Ectodermal cell (in vitro differentiated cells): ENCODE measurements around the gene MSRB2.
"Not testable (repeated sequence)": the region's sequence is repeated elsewhere in the genome, so short reads cannot be mapped to it uniquely, and the experiment has no call there.

Experiments used
- H3K27ac ChIP-seq: 2 replicates; pipeline ENCODE4 v1.7.0; 2013; ENCODE audit warnings: mild to moderate bottlenecking, low read depth, low read length; ENCODE audit not compliant: insufficient read depth, poor library complexity, severe bottlenecking
- H3K27me3 ChIP-seq: 2 replicates; pipeline ENCODE4 v1.7.0; 2013; ENCODE audit warnings: mild to moderate bottlenecking, low read length; ENCODE audit not compliant: insufficient read depth, control insufficient read depth, poor library complexity, severe bottlenecking
- H3K36me3 ChIP-seq: one replicate; pipeline ENCODE4 v1.7.0; 2013; ENCODE audit warnings: low read length; ENCODE audit not compliant: control insufficient read depth, insufficient read depth
- H3K4me1 ChIP-seq: one replicate; pipeline ENCODE4 v1.7.0; 2013; ENCODE audit warnings: low read length; ENCODE audit not compliant: control insufficient read depth, insufficient read depth
- H3K4me3 ChIP-seq: 2 replicates; pipeline ENCODE4 v1.7.0; 2013; ENCODE audit warnings: low read depth, low read length, control low read depth; ENCODE audit not compliant: insufficient read depth
- H3K9me3 ChIP-seq: 2 replicates; pipeline ENCODE4 v1.7.0; 2013; ENCODE audit warnings: mild to moderate bottlenecking, low read length, moderate library complexity; ENCODE audit not compliant: control insufficient read depth
- WGBS, 2 experiments: methylation state at CpG; one replicate each; pipeline ENCODE4 v1.1.7; 2013; ENCODE audit warnings: missing lambda C conversion rate in 2 of 2; 5-methylcytosine and 5-hydroxymethylcytosine counted together

MSRB2 gene

GRCh38 chr10:23060918-23061317 lies 34.5 kb upstream of the MSRB2 start:
- Histone ChIP-seq H3K36me3 (no peaks in the 10 kb centered on the region), H3K4me3 (no peak overlapping the region), H3K4me1 (peaks cover 12% of the 10 kb centered on the region), H3K27ac (no peak overlapping the region), H3K9me3 (no peaks in the 10 kb centered on the region), H3K27me3 (no peaks in the 10 kb centered on the region)
- 59 to 60% methylated on average over 2 of the region's 2 CpGs for WGBS, 2 experiments

GRCh38 chr10:23063045-23063972 lies 32.1 kb upstream of the MSRB2 start:
- H3K27me3 ChIP-seq: no peaks in the 10 kb centered on the region
- H3K9me3 ChIP-seq: no peaks in the 10 kb centered on the region
- 52 to 54% methylated on average over 19 to 20 of the region's 20 CpGs for WGBS, 2 experiments
- no peak overlapping the region for H3K4me3 ChIP-seq
- H3K36me3 ChIP-seq: no peaks in the 10 kb centered on the region
- H3K27ac ChIP-seq: no peak overlapping the region
- H3K4me1 ChIP-seq: peaks cover 8% of the 10 kb centered on the region

- no peak overlapping the region for H3K4me3 ChIP-seq
- no peak overlapping the region for H3K27ac ChIP-seq
Measured at GRCh38 chr10:23063973-23064812, 31.2 kb upstream of the MSRB2 start.

GRCh38 chr10:23064813-23065114 lies 30.6 kb upstream of the MSRB2 start:
- WGBS, 2 experiments: 92 to 100% methylated on average over 2 of the region's 2 CpGs
- H3K4me1 ChIP-seq, H3K4me3 ChIP-seq, H3K9me3 ChIP-seq, H3K27ac ChIP-seq, H3K27me3 ChIP-seq, H3K36me3 ChIP-seq: not testable (repeated sequence)

More at GRCh38 chr10:23063973-23064812, 31.2 kb upstream of the MSRB2 start:
- peaks cover 8% of the 10 kb centered on the region for H3K4me1 ChIP-seq
- H3K27me3 ChIP-seq: no peaks in the 10 kb centered on the region
- 92 to 93% methylated on average over 16 to 20 of the region's 20 CpGs for WGBS, 2 experiments
- no peaks in the 10 kb centered on the region for H3K36me3 ChIP-seq
- no peaks in the 10 kb centered on the region for H3K9me3 ChIP-seq

GRCh38 chr10:23065181-23065948 lies 30.0 kb upstream of the MSRB2 start:
- Histone ChIP-seq H3K27me3 (no peaks in the 10 kb centered on the region), H3K4me1 (peaks cover 8% of the 10 kb centered on the region), H3K4me3 (no peak overlapping the region), H3K36me3 (no peaks in the 10 kb centered on the region), H3K9me3 (no peaks in the 10 kb centered on the region), H3K27ac (no peak overlapping the region)
- WGBS, 2 experiments: 90 to 92% methylated on average over 11 of the region's 11 CpGs

- 87 to 90% methylated on average over 12 of the region's 12 CpGs for WGBS, 2 experiments
- no peak overlapping the region for H3K4me3 ChIP-seq
- H3K36me3 ChIP-seq: no peaks in the 10 kb centered on the region
Measured at GRCh38 chr10:23067337-23067736, 28.0 kb upstream of the MSRB2 start.

GRCh38 chr10:23067939-23068775 lies 27.2 kb upstream of the MSRB2 start:
- no peak overlapping the region for H3K4me3 ChIP-seq
- no peak overlapping the region for H3K27ac ChIP-seq
- 58 to 60% methylated on average over 16 of the region's 16 CpGs for WGBS, 2 experiments
- H3K36me3 ChIP-seq: no peaks in the 10 kb centered on the region
- H3K9me3 ChIP-seq: no peaks in the 10 kb centered on the region
- peaks cover 4% of the 10 kb centered on the region for H3K4me1 ChIP-seq
- no peaks in the 10 kb centered on the region for H3K27me3 ChIP-seq

More at GRCh38 chr10:23067337-23067736, 28.0 kb upstream of the MSRB2 start:
- no peaks in the 10 kb centered on the region for H3K9me3 ChIP-seq
- H3K27me3 ChIP-seq: no peaks in the 10 kb centered on the region
- no peak overlapping the region for H3K27ac ChIP-seq
- H3K4me1 ChIP-seq: peaks cover 8% of the 10 kb centered on the region

GRCh38 chr10:23069019-23069815 lies 26.2 kb upstream of the MSRB2 start:
- no peak overlapping the region for H3K4me3 ChIP-seq
- no peak overlapping the region for H3K27ac ChIP-seq
- H3K27me3 ChIP-seq: no peaks in the 10 kb centered on the region
- no peaks in the 10 kb centered on the region for H3K9me3 ChIP-seq
- H3K4me1 ChIP-seq: no peaks in the 10 kb centered on the region
- WGBS, 2 experiments: 85 to 87% methylated on average over 10 of the region's 10 CpGs
- H3K36me3 ChIP-seq: no peaks in the 10 kb centered on the region
